PC-3 (cell line): ENCODE data around the gene TMEM181.

Source experiments
- EZH2 ChIP-seq: fragments of 300-600 bp; sonication (generic); IDR thresholded peaks from one replicate; pipeline ENCODE4 v1.6.1; 2017; ENCODE audit warnings: antibody characterized with exemption, mild to moderate bottlenecking, low read length; ENCODE audit not compliant: unreplicated experiment
- EZH2phosphoT487 ChIP-seq: fragments of 300-600 bp; sonication (generic); IDR thresholded peaks from 2 replicates; pipeline ENCODE4 v1.6.1; 2018; ENCODE audit warnings: mild to moderate bottlenecking, antibody characterized with exemption, low read length, borderline replicate concordance
- TF ChIP-seq, protein P1 (sequence below): fragments of 300-600 bp; sonication (generic); conservative IDR thresholded peaks from 2 replicates; pipeline ENCODE4 v1.5.1; 2017; ENCODE audit warnings: antibody characterized with exemption, low read depth, mild to moderate bottlenecking, low read length

DNA sequence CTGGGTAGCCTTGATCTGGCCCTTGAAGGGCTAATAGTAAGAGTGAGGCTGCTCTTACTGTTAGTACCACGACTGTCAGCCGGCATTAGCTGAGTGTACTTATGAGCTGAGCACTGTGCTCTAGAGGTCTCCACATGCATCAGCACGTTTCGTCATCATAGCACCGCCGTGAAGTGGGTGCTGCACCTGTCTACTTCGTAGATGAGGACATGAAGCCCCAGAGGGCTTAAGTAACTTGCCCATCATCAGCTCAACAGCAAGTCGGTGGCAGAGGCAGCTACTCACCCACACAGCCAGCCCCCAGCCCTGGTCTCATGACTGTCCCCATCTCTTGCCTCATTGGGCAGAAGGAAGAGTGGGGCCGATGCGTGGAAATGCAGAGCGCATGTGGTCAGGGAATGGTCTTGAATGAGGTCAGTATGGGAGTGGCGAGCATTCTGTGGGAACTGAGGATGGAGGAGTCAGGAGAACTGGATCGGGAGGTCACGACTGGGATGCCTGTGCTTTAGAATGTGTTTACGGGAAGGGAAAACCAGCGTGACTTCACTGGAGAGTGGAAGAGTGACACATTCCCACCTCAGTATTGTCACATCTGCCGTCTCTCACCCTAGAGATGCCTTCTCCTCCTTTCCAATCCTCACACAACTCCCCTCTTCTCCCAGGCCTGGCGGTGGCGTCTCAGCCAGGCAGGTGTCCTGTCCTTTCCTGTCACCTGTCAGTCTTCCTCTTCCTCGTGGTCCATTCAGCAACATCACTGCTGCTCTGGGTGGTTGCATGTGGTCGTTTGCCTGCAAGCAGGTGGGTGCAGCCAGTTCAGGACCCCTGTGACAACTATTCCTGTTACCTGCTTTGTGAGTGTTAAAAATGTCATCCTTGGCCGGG lies 95.9 kb downstream of the TMEM181 start:
- TF ChIP-seq, protein P1, sequence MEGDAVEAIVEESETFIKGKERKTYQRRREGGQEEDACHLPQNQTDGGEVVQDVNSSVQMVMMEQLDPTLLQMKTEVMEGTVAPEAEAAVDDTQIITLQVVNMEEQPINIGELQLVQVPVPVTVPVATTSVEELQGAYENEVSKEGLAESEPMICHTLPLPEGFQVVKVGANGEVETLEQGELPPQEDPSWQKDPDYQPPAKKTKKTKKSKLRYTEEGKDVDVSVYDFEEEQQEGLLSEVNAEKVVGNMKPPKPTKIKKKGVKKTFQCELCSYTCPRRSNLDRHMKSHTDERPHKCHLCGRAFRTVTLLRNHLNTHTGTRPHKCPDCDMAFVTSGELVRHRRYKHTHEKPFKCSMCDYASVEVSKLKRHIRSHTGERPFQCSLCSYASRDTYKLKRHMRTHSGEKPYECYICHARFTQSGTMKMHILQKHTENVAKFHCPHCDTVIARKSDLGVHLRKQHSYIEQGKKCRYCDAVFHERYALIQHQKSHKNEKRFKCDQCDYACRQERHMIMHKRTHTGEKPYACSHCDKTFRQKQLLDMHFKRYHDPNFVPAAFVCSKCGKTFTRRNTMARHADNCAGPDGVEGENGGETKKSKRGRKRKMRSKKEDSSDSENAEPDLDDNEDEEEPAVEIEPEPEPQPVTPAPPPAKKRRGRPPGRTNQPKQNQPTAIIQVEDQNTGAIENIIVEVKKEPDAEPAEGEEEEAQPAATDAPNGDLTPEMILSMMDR, result no peak
- TF ChIP-seq EZH2 (no peak), EZH2phosphoT487 (no peak)
